Ammon's horn (tissue), 1 donor: Measurements from ENCODE around the gene TBC1D4.
"Not testable (repeated sequence)": the region's sequence is repeated elsewhere in the genome, so short reads cannot be mapped to it uniquely, and the experiment has no call there.

Experiments
- DNase-seq: peaks from one replicate; pipeline ENCODE4 v3.0.0-alpha.2; 2016; ENCODE audit warnings: low spot score

The TBC1D4 gene

DNA sequence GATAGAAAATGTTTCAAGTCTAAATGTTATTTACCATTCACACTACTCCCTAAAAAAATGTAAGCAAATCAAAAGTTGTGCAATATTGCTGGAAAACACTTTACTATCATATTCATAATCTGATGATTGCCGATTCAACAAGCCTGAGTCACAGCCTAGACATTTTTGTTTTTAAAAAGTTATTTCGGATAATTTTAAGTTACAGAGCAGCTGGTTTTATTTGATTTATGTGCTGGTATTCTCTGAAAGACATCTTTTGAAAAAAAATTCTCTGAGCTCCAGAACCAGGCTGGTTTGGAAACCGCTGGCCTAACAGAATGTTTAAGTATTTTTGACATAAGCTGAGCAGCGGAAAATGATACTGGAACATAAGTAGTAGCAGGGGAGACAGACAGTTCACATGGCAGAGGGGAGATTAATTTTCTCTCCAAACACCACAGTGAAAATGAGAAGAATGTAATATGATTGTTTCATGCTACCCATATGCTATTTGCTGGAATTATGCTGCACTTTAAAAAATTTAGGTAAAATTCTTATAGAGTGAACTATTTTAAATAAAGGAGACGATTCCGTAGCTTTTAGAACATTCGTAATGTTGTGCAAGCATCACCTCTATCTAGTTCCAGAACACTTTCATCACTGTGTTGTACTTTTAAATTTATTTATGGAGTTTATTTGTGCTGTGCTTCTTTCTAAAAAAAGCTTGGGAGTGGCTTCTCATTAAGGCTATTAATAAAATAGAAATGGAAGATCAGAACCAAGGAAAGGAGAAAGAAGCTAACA, 36.1 kb downstream of the TBC1D4 start:
- DNase-seq: no peak

DNA sequence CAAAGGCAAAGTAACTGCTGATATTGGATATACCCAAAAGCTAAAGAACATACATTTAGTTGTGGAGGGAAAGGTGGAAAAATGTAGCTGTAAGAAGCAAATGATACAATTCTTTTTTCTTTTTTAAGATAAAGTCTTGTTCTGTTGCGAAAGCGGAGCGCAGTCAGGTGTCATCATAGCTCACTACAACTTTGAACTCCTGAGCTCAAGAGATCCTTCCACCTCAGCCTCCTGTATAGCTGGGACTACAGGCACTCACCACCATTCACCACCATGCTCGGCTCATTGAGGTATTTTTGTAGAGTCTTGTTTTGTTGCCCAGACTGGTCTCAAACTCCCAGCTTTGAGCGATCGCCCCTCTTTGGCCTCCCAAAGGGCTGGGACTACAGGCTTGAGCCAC, 38.0 kb downstream of the TBC1D4 start:
- DNase-seq: no peak

DNA sequence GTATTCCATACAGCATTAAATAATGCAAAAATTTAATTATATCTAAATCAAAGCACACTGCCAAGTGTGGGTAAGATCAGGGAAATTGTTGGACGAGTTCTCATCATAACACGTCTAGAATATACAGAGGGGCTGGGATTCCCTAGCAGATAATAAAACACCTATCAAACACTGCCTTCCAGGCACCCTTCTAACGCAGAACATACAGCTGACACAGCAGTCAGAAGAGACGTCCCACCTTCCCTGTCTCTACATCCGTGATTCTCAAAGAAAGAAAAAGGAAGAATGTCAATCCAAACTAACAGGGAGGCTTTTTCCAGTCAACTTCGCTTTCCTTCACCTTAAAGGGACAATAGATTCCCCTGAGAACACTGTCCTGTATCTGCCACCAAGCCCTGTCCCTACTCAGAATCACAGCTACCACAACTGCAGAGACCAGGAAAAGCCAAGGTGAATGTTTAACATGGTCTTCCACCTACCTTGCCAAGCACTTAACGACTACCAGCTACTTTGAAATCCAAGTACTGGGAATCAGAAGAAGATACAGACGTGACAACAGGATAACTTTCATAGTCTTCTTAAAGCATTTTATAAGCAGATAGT, 38.5 kb downstream of the TBC1D4 start:
- no peak for DNase-seq

DNA sequence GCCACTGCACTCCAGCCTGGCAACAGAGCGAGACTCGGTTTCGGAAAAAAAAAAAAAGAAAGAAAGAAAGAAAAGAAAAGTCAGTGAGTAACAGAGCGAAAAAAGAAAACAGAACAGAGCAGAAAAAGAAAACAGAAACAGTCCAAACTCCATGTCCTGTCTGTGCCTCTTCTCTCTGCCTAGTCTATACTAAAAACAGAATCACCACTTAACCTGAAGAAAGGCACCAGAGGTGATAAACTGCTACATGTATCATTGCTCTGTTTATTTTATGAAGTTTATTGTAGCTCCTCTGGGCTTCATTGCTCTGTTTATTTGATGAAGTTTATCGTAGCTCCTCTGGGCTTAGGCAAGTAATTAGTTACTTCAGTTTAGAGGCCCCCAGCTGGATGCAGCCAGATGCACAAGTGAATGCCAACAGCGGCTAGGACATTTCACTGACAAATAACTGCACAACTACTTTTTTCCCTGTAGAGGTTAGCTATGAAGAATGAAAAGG, 39.2 kb downstream of the TBC1D4 start:
- no peak for DNase-seq

DNA sequence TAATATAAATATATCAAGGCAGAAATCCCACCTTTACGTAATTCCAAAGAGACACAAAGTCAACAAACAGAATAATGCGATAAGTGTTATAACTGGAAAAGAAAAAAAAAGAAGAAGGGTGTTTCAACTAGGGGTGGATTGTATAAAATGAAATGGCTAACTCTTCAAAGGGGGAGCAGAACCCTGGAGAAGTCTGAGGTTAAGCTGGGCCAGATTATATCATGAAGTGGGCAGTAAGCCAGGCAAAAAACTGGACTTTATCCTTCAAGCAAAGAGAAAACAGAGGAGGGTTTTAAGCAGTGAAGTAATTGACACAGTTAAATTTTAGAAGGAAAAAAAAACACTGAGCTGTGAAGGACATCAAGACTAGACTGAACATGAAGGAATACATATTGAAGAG, 41.9 kb downstream of the TBC1D4 start:
- DNase-seq: no peak

DNA sequence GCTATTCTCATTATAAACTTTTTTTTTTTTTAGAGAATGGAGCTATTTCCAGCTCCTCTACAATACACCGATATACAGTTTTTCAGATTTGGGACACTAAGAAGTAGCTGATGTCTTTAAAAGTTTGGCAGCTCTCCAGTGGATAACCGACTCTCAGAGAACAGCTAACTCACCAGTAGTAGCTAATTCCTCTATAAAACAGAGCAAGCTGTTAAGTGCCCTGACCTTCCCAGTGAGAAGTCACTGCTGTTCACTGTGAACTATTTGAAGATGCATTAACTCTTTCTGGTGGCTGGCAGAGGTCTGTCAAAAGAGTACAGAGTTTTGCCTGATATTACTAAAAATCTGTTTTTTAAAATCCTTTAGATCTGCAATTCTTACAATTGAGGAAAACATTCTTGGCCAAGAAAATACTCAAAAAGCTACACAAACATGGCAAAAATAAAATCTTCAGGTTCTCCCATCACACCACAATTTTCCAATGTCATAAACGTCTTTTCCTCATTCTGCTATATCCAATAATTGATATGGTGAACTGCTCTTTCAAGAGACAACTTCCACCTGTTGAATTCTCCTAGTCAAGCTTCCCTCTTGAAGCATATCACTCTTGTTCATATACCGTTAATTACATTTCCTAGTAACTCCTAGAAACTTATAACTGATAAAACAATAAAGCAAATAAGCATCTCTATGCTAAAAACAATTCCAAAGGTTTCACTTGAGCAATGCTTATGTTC, 44.2 kb downstream of the TBC1D4 start:
- DNase-seq: no peak

DNA sequence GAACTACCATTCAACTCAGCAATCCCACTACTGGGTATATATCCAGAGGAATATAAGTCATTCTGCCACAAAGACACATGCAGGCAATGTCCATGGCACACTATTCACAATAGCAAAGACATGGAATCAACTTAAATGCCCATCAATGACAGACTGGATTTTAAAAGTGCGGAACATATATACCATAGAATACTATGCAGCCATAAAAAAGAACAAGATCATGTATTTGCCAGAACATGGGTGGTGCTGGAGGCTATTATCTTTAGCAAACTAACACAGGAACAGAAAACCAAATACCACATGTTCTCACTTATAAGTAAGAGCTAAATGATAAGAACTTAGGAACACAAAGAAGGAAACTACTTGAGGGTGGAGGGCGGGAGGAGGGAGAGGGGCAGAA, 47.8 kb downstream of the TBC1D4 start:
- not testable (repeated sequence) for DNase-seq

DNA sequence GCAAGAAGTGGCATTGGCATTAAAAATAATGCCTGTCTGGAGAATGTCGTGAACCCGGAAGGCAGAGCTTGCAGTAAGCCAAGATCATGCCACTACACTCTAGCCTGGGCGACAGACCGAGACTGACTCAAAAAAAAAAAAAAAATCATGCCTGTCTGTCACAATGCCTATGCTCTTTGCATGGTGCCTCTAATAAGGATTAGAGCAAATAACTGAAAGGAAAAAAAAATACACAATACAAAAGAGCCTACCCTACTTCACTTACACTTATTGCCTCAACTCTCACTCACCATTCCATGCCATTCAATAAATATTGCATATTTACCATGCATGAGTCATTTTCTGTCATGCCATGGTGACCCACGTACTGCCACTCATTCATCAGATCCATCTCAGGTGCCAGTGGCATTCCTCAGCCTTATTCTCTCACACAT, 49.1 kb downstream of the TBC1D4 start:
- no peak for DNase-seq

DNA sequence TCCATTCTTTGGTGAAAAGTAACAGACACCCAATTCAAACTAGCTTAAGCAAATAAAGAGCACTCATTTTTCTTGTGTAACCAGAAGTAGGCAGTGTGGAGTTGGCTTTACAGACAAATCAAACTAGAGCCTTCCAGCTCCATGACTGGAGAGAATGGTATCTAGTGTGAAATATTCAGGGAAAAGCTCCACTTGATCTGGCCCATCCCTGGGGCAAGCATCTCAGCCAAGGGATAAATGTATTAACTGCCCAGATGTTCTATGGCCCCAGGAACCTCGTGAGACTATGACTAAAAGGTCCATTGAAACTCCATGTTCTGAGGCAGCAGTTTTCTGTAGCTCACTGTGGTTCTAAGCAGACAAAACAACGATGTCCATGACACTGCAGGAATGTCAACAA, 49.9 kb downstream of the TBC1D4 start:
- no peak for DNase-seq

DNA sequence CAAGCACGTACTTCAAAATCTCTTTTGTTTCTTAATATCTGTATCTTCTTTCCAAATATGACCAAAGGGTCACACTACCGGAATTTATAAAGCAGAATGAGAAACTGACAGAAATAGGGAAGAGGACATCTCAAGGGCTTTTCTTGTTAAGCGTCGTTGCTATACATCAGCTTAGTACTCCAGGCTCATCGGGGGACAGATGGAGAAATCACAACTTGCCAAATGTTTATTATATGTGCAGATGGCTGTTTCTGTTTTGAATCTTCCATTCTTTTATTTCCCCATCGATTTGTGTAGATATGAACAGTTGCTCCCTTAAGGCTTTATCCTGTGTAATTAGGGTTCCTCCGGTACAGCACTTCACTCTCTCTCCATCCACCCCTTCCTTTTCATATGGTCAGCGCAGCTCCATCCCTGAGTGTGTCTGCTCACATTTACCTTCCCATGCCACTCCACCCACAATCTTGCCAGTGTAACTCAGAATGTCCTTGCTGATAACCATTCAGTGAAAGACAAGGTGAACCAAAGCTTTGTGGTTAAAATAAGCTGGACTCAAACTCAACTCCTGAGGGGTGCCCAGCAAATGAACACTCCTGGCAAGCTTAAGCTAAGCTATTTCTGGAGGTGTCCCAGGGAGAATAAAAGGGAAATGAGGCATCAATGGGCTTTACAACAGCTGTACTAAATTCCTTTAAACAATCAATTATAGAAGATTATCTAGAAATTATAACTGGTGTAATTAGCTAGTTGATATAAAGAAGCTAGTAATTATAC, 51.3 kb downstream of the TBC1D4 start:
- no peak for DNase-seq

DNA sequence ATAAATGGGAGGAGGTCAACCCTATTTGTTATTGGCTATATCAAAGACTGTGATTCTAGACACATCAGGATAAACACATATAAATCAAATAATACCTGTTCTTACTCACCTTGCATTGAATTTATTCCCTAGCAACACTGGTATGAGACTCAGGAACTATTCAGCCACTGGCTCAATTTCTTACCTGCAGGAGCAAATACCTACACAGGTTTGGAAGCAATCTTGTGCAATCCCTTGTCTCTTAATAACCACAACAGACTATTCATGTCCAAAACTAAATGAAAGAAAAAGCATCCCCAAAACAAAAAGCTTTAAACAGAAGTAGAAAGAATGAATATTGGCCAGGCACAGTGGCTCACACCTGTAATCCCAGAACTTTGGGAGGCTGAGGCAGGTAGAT, 55.5 kb downstream of the TBC1D4 start:
- no peak for DNase-seq

DNA sequence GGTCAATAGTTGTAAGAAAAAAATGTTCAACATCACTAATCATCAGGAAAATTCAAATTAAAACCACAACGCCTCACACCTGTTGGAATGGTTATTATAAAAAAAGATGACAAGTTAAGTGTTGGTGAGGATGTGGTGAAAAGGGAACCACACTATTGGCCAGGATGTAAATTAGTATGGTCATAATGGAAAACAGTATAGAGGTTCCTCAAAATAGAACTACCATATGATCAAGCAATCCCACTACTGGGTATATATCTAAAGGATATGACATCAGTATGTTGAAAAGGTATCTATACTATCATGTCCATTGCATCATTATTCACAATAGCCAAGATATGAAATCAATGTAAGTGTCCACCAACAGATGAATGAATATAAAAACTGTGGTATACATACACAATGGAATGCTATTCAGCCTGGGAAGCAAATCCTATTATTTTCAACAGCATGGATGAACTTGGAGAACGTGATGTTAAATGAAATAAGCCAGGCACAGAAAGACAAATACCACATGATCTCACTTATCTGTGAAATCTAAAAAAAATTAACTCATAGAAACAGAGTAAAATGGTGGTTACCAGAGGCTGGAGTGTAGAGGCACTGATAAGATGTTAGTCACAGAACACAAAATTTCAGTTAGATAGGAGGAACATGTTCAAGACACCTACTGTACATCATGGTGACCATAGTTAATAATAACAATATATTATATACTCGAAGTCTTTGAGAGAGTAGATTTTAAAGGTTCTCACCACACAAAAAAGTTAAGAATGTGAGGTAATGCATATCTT, 56.6 kb downstream of the TBC1D4 start:
- DNase-seq: no peak

DNA sequence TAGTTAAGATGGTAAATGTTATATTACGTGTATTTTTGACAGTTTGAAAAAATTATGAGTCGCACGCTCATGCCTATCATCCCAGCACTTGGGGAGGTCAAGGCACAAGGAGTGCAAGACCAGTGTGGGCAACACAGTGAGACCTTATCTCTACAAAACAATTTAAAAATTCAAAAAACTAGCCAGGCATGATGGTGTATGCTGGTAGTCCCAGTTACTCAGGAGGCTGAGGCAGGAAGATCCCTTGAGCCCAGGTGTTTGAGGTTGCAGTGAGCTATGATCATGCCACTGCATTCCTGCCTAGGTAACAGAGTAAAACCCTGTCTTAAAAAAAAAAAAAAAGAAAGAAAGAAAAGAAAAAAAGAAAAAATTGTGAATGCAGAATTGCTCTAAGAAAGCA, 58.0 kb downstream of the TBC1D4 start:
- no peak for DNase-seq

DNA sequence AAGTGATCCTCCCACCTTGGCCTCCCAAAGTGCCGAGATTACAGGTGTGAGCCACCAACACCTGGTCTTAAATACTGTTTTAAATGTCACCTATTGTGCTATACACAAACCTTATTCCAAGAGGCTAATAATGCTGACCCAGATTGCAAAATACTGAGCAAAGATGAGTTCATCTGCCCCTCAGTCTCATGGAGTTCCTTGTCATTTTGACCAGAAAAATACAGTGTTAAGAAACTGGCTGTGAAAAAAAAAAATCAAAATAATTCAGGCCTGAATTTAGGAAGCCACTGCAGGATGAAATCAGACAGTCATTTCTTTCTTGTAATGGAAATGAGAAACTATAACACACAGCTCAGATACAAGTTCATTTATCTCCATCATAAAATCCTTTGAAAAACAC, 59.9 kb downstream of the TBC1D4 start:
- no peak for DNase-seq

DNA sequence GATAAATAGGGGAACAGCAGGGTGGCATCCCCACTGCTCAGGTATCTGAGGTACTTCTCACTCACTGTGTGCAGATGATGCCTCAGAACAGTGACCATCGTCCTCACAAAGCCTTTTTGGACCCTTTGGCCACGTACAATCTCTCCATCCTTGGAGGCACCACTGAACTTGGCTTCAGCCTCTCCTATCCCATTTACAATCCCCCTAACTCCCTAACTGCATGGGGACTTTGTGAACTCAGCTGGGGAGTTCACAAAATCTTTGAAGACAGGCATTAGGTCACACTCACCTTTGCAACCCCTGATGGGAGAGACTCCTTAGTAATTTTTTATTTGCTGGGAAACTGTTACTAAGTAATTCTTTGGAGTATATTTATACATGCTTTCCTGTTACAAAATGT, 60.8 kb downstream of the TBC1D4 start:
- no peak for DNase-seq

DNA sequence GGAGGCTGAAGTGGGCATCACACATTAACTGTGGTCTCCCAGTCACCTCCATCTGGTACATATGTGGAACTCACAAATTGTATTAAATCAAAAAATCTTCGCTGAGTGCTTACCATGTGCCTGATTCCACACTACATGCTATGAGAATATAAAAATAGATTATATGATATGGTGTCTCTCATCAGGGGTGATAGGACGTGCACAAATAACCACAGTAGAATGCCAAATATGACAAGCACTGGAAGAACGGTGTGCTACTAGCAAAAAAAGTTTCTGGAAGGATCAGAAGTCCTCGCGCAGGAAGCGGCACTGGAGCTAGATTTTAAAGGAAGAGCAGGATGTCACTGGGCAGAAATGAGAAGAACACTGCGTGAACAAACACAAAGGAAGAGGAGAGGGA, 62.3 kb downstream of the TBC1D4 start:
- no peak for DNase-seq

DNA sequence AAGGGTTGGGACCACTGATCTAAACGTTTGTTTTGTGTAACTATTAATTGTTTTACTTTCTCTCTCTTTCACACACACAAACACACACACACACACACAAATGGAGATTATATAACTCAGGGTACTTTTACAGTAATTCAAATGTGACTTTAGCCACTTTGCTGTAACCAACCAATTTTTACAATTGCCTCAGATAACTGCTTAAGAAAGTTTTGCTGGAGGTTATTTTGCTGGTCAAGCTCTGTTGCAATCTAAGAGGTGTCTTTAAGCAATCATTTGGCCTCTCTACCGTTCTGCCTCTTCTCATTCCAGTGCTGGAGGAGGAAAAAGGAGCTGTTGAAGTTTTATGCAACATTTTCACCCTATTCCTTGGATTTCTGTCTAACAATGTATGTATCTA, 63.0 kb downstream of the TBC1D4 start:
- no peak for DNase-seq

DNA sequence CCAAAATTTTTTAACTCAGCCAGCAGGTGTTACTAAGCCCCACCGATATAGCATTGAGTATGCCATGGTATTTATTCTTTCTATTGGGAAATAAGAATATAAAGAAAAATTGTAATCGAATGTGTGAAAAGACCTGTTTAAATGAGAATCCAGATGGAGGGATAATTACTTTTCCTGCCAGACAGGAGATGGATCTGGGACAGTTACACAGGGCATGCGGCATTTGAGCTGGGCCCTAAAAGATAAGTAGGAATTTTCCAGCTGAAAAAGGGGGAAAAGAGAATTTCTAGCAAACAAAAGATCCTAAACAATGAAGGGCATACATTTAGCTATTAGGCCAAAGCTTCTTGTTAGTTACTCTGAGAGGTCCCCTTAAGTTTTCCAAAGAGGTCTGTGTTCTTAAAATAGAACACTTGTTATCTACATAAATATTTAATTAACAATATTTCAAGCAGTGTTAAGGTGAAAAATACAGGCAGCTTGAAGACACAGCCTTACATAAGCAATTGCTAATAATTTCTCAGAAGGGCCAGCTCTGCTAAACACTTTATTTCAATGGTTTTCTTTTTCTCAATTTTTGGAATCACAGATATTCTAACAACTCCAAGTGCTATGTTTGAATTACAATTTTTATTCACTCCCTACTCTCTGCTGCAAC, 63.7 kb downstream of the TBC1D4 start:
- no peak for DNase-seq

DNA sequence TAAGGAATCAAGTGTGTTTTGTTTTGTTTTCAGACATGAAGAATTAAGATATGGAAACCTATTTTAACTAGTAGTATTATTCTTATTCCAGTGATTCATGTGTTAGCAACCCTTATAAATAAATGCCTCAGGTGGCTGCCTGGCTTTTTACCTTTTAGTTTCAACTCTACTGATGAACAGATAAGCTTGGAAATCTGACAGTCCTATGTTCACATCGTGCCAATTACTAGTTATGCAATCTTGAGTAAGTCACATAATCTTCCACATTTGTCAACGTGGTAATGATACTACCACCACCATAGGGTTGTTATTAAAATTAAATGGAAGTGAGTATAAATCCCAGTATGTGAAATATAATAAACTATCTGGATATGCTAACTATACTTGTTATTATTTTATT, 64.3 kb downstream of the TBC1D4 start:
- DNase-seq: no peak

DNA sequence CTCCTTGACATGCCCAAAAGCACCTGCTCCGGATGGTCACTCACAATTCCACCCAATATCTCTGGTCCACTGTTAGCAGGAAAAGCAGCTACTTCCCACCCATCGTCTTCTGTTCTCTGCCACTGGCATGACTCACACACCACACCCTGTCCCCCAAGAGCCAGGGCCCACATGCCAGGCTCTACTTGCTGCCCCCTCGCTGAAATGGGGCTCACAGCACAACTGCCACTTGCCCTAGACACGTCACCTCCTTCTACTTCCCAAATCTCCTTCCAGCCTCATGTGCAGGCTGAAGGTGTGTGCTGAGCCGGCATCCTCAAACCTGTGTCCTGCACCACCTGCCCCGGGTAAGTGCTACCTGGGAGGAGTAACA, 65.0 kb downstream of the TBC1D4 start:
- no peak for DNase-seq
